TTC549 (cell line): Measurements from ENCODE around the gene LRRC8E.

Source experiments
- FAIRE-seq: peaks from 2 replicates; lab custom pipeline; 2012; peaks lifted over from hg19 to GRCh38; lab: Jason Lieb, UNC

The LRRC8E gene

GRCh38 chr19:7868326-7868670, 20.0 kb upstream of the LRRC8E start:
- FAIRE-seq, result no peak

DNA sequence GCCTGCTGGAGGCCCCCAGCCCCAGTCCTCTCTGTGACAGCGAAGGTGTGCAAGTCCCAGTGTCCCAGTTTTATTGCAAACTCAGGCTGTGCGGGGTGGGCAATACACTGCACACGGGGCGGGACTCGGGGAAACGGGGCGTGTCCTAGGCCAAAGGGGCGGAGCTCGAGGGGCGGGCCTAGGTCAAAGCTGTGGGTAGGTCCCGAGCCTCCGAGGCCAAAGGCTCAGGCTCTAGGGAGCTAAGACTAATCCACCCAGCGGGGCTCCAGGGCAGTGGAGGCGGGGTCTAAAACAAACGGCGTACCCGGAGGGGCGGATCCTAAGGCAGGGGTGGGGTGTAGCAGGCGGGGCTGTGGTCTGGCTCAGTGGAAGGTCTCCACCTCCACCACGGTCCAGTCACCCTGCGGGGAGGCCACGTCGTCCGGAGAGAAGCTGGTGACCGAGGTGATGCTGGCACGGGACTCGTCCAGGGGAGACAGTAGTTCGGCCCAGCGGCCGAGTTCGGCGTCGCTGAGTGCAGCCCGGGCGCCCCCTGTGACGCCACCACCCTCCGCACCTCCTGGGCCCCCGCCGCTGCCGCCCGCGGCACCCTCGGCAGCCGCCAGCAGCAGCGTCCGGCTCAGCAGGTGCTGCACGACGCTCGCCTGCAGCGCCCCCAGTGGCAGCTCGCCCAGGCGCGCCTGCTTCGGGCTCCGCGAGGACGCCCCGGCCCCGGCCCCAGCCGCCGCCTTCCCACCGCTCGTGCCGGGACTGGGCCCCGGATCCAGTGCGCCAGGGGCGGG, 19.4 kb upstream of the LRRC8E start:
- no peak for FAIRE-seq

DNA sequence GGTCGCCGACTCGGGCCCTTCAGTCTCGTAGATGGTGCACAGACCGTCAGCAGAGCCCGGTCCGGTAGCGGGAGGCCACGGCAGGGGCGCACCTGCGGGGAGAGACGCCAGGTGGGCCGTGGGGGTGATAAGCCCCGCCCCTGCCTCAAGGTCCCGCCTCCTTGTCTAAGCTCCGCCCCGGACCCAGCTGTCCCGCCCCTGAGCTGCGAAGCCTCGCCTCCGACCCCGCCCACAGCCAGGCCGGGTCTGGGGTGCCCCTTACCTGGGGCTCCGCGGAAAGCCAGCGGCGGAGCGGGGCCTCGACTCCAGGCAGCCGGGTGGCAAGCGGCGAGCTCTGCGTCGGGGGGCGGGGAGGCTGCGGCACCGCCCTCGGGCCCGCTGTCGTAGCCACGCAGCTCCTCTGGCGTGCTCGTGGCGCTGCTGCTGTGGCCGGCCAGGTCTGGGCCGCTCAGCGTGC, 18.8 kb upstream of the LRRC8E start:
- FAIRE-seq, result no peak

GRCh38 chr19:7869910-7870511, 18.3 kb upstream of the LRRC8E start:
- no peak for FAIRE-seq

GRCh38 chr19:7870571-7871436, 17.5 kb upstream of the LRRC8E start:
- FAIRE-seq, result peak; percentile 88

DNA sequence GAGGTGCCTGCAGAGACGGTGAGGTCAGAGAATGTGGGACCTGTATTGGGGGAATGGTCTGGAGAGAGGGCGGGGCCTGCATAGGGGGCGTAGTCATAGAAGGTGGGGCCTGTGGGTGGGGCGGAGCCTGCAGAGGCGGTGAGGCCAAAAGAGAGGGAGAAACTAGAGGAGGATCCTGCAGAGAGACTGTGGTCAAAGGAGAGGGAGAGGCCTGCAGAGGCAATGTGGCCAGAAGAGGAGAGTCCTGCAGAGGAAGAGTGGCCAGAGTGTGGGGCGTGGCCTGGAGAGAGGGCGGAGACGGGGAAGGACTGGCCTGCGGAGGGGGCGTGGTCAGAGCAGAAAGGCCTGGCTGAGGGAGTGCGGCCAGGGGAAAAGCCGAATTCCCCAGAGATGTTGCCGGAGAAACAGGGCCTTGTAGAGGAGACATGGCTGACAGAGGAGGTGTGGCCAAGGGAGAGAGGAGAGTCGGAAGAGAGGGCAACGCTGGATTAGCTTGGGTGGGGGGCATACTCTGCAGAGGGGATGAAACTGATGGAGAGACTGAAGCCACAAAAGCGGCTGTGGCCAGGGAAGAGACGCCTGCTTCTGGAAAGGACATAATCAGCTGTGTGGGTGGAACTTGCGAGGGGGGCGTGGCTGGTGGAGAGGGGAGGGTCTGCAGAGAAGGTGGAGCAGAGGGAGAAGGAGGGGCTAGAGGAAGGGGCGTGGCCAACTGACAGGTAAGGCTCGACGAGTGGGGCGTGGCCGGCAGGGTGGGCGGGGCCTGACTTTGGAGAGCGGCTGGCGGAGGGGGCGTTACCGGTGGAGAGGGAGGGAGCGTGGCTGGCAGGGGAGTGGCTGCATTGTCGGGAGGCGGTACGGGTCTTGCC, 16.6 kb upstream of the LRRC8E start:
- peak; percentile 91 for FAIRE-seq

DNA sequence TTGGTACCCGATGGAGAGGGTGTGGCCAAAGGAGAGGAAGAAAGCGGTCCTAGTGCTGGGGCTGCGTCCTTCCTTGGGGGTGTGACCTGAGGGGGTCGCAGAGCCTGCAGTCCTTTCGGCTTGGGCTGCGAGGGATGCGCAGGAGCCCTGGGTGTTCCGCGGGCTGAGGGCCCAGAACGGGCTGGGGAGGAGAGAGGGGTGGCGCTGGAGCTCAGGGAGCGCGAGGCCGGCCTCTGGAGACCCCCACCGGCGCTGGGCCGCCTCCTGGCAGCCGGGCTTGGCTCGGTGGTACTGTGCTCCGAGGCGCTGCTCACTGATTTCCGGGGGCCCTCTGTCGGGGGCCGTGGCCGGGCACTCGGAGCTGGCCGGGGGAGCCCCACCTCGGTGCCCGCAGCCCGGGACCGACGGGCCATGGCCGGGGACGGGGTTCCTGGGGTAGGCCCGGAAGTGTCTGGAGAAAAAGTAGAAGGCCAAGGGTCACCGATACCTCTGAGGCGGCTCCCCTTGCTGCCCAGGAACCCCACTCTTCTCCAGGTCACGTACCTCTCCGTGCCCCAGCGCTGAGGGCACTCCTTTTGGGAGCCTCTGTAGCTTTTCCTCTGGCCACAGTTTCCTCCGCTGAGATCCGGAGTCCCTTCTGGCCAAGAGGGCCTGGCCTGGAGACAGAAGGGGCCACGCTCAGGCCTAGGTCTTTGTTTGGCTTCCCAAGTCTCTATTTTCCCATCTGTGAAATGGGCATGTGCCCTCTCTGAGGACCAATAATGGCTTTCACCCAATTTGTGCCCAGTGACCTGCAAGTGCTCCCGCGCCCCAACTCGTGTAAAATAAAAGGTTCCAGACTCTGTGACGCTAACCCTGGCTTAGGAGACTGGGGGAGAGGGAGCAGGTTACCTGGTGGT, 15.8 kb upstream of the LRRC8E start:
- FAIRE-seq, result no peak

DNA sequence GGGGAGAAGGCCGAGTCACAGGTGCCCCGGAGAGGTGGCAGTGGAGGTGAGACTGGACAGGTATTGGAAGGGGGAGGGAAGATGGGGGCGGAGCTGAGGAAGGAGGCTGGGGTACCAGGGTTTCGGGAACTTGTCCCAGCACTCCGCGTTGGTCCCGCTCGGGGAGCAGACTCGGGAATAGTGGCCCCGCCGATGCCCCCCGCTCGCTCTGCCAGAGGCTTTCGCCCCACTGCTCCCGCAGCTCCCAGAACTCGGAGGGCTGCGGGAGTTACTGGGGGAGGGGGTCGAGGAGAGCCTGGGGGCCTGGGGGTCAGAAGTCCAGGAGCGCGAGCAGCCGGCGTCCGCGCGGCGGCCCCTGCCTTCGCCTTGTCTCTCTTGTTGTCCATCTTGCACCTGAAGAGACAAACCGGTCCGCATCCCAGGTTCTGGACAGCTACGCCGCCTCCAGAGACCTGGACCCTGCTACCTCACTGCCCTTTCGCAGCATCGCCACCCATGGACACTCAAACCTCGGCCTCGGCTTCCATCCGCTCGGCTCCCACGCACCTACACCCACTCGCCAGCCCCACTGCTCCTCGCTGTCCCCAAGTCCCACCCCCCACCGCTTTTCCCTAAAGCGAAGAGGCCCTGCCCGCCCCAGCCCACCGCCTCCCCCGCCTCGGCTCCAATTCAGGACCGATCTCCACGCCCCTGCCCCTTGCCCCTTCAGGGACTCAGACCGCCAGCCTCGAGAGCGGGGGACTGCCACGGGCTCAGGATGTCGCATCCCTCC, 14.8 kb upstream of the LRRC8E start:
- no peak for FAIRE-seq

DNA sequence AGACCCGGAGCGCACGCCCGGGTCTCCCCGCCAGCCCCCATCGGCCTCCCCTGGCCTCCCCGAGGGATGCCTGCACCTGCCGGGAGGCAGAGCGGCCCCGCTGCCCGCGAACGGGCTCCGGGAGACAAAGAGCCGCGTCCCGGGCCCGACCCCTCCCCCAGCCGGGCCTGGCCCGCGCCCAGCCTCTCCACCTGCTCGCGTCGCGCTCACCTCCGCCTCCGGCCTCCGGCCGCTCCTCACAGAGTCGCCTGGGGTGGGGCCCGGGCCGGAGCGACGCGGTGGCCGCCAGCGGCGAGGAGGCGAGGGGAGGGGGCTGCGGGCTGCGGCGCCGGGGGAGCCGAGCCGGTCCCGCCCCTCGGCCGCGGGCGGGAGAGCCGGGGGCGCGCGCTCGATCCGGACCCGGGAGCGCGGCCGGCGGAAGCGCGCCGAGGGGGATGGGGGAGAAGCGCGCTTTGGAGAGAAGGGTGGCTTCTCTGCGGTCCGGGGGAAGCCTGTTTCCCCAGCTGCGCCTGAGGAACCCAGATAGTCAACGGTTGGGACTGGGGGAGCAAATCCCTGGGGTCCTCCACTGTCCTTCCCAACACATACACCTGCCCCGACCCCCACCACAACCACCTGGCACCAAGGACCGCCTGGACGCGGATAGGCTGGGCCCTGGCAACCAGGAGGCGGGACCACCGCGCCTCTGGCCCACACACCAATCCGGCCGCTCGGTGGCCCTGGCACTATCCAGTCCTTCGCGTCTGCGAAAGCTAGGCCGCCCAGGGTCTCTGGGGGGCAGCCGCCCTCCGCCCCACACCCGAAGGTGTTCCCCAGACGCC, 14.0 kb upstream of the LRRC8E start, which contains the start of gene PRR36:
PRR36 (minus strand) TSS at position 315 of the 821 bp plus-strand sequence. CDS start 701 bp downstream, outside the sequence.
- FAIRE-seq, result no peak

- FAIRE-seq, result no peak
These were observed 13.4 kb upstream of the LRRC8E start for GRCh38 chr19:7874897-7875273.

DNA sequence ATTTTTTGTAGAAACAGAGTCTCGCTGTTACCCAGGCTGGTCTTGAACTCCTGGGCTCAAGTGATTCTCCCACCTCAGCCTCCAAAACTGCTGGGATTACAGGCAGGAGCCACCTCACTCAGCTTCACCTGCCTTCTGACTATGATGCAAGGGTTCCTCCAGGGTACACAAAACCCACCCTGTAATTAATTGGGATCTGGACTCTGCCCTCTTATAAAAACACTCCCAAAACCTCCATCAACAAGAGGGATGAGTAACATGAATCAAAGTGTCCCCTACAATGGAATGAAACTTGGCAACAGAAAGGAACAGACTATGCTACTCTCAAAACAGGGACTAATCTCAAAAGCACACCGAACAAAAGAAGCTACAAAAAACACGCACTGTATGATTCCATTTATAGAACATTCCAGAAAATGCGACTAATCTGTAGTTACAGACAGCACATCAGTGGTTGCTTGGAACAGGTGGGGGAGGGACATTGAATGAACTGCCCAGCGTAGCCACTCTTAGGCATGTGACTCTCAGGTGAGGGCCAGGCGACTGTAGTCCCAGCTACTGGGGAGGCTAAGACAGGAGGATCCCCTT, 11.0 kb upstream of the LRRC8E start:
- no peak for FAIRE-seq

DNA sequence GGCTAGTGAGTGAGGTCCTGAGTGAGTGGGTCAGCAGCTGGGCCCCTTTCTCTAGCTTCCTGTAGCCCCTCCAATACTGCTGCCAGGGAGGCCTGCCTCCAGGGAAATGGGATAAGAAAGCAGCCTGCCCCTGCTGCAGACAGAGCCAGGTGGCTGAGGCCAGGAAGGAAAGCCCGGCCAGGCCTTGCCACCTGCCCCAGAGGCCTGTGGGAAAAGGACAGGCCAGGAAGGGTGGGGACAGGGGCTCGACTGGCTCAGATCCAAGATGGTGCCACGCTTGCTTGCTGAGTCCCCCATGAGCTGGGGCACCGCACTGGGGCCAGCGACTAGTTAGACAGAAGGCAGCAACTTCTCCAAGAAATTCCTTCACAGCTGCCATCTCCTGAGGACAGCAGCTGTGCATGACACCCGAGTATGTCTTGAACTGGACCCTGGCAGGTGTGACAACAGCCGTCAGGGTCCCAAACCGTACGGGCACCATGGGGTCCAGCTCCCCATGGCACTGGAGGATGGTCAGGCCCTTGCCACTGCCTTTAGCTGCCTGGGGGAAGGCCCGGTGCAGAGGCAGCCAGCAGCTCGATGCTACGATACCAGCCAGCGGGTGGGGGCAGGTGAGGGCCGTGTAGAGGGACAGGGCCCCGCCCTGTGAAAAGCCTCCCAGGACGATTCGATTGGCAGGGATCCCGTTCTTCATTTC, 9.1 kb upstream of the LRRC8E start:
- FAIRE-seq, result no peak

DNA sequence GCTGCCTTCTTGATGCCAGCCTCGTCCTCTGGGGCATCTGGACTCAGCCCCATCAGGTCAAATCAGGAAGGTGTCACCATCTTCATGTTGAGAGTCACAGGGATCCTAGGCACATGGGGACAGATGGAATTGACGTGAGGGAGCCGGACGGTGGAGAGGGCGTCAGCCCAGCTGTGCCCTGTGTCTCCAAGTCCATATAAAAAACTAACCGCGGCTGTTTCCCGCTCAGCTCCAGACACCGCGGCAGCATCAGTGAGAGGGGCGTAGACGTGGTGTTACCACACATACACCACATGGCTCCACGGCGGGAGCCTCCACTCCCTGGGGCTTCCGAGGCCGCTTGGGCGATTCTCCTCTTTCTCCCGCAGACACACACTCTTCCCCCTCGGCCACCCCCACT, 8.5 kb upstream of the LRRC8E start:
- no peak for FAIRE-seq

- FAIRE-seq, result no peak
These were observed 6.4 kb upstream of the LRRC8E start for GRCh38 chr19:7881910-7882309.

DNA sequence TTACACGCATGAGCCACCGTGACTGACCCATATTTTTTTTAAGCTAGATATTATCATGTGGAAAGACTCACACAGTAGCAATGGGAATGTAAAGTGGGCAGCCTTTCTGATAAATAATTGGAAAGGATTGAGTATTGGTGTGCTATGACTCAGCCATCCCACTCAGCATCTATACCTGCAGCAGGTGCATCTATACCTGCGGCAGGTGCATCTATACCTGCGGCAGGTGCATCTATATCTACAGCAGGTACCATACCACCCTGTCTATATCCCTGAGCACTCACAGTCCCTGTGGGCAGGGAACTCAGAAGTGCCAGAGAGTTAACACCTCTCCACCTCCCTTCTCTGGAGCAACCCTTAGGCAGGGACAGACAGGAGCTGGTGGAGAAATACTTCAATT, 5.2 kb upstream of the LRRC8E start:
- FAIRE-seq, result no peak

GRCh38 chr19:7883796-7884570, 4.3 kb upstream of the LRRC8E start:
- no peak for FAIRE-seq

GRCh38 chr19:7885818-7886217, 2.5 kb upstream of the LRRC8E start:
- no peak for FAIRE-seq
